HT1080 (cell line): Measurements from ENCODE around the gene ARPC5. TPM values are rescaled to one million over a fixed set of nuclear protein-coding genes. Genes with fewer than 3 reads are reported as not detected.
A peak's percentile ranks its signal among the peaks of the same experiment; 100 is the strongest.

Experiments used
- DNase-seq: peaks from one replicate; pipeline ENCODE4 v3.0.0-alpha.2; 2015; ENCODE audit warnings: low read depth
- total RNA-seq: library from RNA; depleted of rRNA; stranded (reverse); fragments of >200 nt; shearing (Covaris generic); gene quantifications from 2 replicates; pipeline ENCODE4 v1.2.3, GENCODE V29; 2014

Gene ARPC5
- total RNA-seq, 1 experiment from 2014 or later, result 279 TPM

DNA sequence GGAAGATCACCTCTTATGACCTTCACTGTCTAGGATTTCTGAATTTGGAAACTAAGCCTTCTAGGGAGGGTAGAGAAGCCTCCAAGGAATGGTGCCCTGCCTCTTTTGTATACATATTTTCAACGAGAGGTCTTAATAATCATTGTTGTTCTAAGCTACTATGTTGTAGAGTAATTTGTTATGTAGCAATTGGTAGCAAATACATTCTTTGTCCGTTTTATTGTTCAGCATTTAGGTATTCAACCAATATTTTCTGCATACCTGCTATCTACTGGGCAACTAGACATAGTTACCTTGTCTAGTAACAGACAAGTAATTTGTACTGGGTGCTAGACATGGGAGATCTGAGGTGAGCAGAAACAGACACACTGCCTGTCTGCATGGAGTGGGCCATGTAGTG is 24.6 kb downstream of the ARPC5 start:
- no peak for DNase-seq

DNA sequence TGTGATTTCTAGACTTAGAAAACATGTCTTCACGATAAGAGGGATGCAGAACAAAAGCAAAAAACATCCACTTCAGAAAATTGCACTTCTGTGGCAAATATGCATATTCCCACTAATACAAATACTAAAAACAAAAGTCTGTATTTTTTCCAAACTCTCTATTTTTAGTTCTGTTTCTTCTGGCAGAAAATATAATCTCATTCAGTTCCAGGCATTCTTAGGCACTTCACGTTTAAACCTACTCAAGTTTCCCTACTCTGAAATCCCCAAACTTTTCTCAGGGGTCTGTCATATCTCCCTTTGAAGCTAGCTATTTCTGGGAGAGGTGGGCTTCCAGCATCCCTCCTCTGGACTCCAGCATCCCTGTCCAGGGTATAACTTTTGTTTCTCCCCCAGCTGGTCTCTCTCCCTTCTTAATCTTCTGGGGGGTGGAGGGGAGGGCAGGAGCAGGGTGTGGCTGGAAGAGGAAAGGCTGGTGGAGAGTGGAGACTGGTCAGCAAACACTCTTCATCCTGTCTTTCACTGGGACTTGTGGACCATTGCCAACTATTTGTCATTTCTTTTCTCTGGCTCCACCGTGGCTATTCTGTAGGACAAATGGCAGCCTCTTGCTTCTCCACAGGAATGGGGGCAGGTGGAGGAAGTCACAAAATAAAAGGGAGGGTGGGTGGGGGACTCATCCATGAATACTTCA is 25.7 kb downstream of the ARPC5 start:
- peak; percentile 70 for DNase-seq

DNA sequence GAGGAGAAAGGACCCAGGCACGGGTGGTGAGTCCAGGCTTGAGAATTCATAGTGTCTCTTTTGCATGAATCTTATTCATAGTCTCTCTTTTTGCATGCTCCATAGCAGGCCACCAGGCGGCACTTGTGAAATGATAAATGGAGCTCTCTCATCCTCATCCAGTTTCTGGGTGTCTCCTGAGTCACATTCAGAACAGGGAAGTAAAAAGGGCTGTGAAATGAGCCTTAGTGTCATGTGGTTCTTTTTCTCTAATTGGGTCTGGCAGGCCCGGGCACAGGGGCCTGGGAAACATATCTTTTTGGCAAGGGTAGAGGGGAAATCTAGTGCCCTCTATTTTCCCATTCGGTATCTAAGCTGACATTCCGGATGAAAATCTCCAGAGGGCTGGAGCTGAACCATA is 26.3 kb downstream of the ARPC5 start:
- DNase-seq, result peak; percentile 74

DNA sequence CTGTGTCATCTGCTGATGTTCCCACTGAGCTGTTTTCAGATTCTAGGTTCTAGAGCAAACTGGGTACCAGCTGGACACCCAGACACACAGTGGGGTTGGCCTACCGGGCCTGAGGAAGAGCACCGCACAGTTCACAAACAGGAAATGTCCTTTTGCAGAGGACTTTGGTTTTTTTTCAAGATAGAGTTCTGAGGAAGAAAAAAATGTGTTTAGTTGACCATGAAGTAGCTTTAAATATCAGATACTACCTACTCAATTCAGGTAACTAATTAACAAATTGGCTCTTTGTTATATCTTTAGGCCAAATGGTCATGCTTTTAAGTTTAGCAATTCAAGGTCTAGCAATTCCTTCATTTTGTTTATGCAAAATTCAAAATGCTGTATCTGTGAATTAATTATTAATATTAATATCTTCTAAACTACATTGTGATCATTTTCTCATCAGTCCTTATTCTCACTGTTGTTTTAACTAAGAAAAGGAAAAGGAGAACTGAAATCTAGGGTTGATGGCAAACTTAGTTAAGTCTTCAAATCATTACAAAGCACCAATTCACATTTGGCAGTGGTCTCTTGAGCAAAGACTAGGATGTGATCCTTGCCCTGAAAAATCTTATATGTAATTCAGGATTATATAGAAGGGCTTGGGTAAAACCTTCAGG is 28.1 kb downstream of the ARPC5 start:
- DNase-seq, result no peak

DNA sequence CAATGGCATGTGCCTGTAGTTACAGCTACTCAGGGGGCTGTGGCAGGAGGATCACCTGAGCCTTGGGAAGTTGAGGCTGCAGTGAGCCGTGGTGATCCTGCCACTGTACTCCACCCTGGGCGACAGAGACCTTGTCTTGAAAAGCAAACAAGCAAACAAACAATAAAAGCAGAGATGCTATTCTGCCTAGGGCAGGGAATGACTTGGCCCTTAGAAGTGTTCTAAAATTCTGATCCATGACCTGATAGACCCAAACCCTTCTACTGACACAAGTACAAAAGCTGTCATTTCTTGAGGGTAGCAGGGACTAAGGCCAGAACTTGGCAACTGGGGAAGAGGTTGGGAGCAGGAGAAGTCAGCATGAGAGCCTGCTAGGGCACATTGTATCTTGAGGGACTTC is 29.7 kb downstream of the ARPC5 start:
- no peak for DNase-seq

DNA sequence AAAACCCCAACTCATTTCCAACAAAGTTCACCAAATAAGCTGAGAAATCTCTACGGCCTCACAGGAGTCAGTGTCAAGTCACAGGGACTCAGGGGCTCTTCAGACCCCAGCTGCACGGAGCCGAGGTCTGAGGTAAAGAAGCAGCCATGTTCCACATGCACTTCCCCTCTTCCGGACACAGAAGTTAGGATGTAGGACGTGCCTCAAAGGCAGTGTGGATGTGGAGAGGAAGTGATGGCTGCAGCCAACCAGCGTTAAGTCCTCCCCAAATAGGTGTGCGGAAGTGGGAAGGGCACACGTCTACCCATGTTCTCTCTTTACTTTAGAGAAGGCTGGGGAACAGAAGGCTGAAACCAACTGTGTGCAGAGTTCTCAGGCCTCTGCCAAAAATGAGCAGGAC is 30.8 kb downstream of the ARPC5 start:
- DNase-seq, result no peak

DNA sequence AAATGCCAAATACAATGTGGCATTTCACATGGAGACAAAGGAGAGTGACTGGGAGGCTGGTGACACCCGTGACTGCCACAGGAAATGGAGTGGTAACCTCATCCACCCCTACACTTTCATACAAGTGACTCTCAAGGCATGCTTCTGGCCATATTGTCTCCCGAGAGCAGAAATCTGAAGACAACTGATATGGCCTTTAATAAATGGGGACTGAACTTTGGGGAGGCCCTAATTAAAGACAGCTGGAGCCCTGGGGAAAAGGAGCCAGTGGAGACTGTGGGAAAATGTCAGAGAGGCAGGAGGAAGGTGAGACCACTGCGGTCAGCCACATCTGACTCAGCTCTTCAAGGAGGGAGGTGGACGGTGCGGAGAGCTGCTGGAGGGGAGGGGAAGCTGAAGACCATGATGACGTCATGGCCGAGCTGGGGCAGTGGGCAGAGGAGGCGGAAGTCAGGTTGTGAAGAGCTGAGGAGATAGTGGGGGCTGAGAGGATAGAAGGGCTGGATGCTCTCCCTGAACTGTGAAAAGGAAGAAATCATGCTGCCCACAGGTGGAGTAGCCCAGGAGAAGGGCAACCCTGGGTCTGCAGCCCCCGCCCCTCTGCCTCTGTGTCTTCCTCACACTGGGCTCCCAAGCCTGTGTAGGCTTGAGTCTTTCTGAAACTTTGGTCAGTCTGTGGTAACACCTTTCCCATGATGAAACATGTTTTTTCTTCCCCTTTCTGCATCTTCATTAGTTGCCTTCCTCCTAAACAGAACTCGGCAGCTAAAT is 31.4 kb downstream of the ARPC5 start:
- DNase-seq, result peak; percentile 98

DNA sequence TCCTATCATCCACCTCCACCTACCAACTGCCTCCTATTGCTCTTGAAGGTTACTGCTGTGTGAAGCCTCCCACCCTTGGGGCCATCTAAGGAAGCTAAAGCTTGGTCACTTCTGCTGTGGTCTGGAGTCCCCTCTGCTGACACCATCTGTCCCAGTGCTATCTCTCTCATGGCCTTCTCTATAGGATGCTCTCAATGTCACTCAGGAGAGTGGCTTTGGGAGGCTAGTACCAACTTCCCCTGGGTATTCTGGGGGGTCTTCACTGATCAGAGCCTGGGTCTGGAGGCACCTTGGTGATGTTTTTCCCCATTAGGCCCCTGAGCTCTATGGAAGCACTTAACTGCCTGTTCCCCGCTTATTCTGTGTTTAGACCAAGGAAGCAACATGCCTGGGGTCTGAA is 33.1 kb downstream of the ARPC5 start:
- no peak for DNase-seq

DNA sequence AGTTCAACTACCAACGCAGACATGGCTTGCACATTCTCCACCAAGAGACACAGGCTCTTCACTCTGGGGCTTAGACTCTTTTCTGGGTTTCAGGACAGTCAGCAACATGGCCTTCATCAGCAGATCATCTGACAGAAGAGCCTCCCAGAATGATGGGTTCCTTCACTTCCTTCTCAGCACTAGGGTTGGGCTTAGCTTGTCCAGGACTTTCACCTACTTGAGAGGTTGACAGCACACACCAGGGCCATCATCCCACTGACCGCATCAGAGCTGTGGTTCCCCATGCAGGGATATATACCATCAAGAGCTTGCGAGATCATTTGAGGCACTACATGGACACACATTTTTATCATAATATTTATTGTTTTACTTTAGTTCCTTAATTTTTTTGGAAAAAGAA is 34.9 kb downstream of the ARPC5 start:
- no peak for DNase-seq

DNA sequence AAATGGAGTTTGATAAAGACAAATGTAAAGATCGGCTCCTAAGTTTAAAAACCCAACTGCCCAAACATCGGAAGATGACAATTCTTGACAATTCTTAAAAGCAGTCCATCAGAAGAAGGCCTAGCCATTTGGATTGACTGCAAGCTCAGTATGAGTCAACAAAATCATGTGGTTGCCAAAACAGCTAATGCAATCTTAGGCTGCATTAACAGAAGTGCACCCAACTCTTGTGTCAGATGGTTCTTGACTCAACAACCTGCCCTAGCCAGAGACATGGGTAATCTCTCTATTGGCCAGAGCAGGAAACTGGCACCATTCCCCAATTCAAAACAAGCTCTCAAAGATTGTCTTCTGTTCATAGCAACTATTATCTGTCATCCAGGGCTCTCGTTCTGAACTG is 35.4 kb downstream of the ARPC5 start:
- peak; percentile 87 for DNase-seq

DNA sequence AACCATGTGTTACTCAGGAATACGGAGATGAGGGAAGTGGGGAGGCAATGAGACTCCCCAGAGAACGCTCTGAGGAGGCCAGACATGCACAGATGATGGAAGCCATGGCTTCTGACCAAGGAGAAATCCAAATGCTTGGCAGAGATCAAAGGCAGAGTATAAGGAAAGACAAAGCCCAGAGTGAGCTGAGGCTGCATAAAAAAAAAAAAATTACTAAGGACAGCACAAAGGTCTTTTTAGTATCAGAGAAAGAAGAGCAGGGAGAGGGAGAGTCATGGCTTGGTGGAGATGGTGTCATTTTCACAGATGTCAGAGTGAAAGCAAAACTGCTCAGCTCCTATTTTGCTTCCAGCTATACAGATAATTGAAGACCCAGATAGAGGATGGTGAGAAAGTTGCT is 37.2 kb downstream of the ARPC5 start:
- DNase-seq, result no peak

DNA sequence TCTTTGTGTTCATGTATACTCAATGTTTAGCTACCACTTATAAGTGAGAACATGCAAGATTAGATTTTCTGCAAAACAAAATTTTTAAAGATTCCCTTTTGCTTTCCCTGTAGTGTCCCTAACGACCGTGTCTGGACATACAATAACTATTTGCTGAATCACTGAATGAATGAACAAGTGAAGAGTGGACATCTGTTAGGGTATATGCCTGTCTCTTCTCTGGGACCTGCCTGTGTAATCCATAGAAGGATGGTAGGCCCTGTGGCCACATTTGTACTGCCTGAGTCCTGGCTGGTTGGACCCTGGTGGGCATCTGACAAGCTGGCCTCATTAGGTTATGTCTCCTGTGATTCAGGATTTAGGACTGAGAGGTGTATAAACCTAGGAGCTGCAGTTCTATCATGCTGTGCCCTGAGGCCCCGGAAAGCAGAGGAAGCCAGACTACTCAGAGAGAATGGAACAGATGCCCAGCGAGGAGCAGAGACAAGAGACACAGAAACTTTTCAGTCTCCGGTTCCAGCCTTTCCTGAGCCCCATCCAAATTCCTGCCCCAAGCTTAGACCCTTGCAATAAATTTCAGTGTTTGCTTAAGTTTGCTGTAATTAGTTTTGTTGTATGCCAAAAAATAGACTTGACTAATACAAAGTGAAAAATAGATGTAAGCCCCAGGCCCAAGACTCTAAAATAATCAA is 37.8 kb downstream of the ARPC5 start:
- no peak for DNase-seq

DNA sequence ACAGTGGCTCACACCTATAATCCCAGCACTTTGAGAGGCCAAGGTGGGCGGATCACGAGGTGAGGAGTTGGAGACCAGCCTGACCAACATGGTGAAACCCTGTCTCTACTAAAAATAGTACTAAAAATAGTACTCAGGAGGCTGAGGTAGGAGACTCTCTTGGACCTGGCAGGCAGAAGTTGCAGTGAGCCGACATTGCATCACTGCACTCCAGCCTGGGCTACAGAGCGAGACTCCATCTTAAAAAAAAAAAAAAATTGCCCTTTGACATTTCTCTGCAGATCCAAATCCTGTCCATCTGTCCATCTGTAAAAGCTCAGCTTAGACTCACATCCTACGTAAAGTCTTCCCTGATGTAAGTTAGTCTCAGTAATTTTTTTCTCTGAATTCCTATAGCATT is 39.1 kb downstream of the ARPC5 start:
- DNase-seq, result no peak

DNA sequence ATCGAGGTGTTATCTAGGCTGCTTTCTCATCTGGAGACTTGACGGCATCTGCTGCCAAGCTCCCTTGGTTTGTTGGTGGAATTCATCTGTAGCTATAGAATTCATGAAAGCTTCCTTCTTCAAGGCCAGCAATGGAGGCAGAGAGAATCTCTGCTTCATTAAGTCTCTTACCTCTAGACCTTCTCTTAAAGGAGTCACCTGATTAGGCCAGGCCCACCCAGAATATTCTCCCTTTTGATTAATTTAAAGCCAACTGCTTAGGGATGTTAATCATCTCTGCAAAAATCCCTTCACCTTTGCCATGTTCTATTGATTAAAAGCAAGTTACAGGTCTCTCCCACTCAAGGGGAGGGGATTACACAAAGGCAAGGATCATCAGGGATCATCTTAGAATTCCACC is 40.0 kb downstream of the ARPC5 start:
- no peak for DNase-seq

DNA sequence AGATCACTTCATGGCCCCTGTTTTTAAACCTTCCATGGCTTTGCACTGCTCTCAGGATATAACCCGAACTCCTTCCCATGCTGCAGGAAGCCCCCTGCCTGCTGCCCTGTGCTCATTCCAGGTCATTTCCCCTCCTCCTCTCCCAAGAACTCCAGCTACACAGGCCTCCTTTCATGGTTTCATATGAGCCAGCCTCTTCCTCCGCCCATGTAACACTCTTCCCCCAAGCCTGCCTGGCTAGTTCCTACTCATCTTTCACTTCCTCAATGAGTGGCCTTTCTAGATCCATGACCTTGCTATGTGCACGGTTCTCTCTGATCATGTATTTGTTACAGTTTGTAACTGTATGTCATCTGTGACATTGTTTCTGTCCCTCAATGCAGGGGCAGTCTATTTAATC is 42.2 kb downstream of the ARPC5 start:
- no peak for DNase-seq

DNA sequence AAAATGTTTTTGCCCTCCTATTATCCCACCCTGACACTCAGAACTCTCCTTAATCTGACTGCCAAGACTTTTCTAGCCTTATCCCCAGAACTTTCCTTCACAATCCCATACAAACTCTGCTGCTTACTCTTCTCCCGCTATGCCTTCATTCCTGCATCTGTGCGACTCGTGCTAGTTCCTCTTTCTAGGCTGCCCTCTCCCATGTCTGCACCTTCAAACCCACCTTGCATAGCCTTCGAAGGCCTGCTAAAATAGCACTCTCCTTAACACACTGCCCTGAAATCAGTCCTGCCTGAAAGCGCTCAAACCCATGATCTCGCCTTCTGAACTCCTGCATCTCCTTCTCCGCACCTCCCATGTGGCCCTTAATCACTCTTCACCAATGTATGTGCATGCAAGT is 42.9 kb downstream of the ARPC5 start:
- no peak for DNase-seq

DNA sequence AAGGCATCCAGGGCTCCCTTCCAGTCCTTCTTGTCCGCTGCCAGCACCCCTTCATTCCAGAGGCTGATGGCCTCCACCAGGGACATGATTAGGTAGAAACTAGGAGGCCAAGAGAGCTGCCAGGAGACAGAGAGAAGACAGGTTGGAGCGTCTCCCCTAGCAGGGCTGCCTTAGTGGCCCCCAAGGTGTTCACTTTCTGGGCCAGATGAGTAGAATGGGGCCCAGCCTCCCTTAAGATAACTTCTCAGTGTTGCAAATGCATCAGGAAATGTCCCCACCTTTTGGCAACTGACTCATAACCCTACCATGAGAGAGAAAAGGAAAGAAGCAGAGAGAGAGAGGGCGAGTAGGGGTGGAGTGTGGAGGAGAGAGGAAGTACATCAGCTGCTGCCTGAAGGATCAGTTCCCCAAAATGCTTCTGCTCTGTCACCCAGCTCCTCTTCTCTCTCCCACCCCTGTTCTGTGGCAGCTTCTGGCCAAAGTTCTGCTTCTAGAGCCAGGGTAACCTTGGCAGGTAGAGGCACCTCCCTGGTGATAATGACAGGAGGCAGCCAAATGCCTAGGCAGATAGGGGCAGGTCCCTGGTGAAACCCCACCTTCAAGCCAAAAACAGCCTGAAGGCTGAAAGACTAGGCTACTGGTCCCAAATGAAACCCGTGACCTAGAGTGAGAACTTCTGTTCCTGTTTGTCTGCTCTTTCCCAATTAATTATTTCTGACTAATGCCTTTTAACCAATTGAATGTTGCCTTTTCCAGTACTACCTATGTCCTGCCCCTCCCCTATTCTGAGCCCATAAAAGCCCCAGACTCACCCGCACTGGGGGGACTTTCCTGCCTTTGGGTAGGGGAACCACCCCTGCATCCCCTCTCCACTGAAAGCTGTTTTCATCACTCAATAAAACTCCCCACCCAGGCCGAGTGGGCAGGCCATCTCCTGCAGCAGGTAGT is 45.1 kb downstream of the ARPC5 start, which contains the start of gene NCF2:
TSS of gene NCF2 (minus strand) at position 216 of the 948 bp plus-strand sequence. CDS start at position 86, 130 bp downstream.
- peak; percentile 75 for DNase-seq

DNA sequence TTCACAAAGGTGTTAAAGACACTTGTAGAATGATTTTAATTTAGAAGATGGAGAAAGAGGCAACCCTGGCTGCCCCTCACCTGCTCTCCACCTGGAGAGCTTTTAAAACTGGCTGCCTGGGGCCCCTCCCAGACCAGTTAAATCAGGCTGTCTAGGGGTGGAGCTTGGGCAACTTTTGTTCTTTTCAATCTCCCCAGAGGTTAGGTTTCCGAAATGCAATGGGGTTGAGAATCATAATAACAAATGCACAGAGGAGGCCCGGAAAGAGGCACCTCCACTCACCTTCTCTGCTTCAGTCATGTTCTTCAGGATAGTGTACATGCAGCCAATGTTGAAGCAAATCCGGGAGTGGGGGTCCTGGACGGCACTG is 45.7 kb downstream of the ARPC5 start:
- no peak for DNase-seq

DNA sequence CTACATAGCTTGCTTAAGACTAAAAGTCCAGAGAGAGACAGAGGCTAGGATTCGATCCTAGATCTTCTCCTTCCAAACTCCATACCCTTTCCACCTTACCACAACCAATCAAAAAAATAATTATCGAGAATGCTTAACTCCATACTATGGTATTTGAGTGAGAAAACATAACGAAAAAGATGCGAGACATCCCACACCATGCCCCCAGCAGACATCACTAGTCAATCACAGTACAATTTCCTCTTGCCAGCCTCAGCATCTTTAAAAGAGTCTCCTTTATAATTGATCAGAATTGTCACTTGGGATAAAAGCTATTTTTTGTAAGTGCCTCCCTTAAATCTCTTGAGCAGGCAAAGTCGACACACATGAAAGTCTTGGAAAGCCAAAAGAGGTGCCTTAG is 46.2 kb downstream of the ARPC5 start:
- no peak for DNase-seq

DNA sequence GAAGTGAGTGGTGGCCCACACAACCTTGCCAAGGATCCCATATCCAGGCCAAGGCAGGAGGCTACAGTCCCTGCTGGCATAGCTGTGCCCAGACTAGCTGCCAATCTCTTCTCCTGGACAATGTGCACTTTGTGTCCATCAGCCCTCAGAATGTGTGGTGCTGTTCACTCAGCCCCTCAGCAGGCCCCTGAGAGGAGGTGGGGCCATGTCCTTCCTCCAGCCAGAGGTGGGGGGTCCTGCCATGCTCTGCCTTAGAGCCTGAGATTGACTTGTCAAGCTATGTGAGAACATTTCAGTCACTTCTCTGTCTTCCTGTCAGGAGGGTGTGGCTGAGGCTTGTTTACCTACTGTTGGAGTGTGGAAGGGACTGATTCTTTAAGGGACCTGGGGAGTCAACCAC is 46.8 kb downstream of the ARPC5 start:
- no peak for DNase-seq

DNA sequence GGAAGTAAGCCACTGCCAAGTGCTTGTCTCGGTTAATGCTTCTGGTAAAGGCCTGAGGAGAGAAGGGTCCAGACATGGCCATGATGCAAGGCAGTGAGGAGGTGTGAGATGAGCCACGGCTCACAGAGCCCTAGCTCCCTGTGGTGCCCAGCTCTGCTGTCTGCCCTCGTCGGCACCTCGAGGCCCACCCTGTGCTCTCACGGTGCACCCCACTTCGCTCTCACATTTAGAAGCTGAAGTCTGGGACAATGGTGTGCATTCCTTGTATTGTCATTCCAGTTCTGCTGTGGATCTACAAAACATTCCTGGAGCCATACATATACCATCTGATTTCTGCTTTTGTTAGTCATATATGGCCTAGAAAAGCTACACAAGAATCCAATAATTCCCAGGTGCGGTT is 48.7 kb downstream of the ARPC5 start:
- DNase-seq, result no peak
